HEK293 (cell line): ENCODE measurements around the gene HSBP1.

Experiments
- CTCF ChIA-PET: fragments of 350-600 bp; formaldehyde crosslinking; extraction: SDS; loops from one replicate; lab custom pipeline; 2021; ENCODE audit warnings: antibody characterized with exemption; lab: Yijun Ruan, JAX
- POLR2A ChIA-PET: fragments of 300-600 bp; formaldehyde crosslinking; extraction: SDS; loops from one replicate; lab custom pipeline; 2020; ENCODE audit warnings: antibody characterized with exemption, inconsistent platforms; lab: Yijun Ruan, JAX
- H3K27ac ChIP-seq: fragments of 200-500 bp; sonication (Bioruptor generic); 2 replicates; pipeline ENCODE4 v1.5.1; 2014; ENCODE audit warnings: low read depth, low read length, control low read depth, inconsistent platforms; ENCODE audit errors: extremely low read depth
- H3K36me3 ChIP-seq, 2 experiments: fragments of 200-500 bp in 1 of 2; sonication (Bioruptor generic) in 1 of 2; 1 replicate in 1 of 2; 2 replicates in 1 of 2; pipeline ENCODE4 v1.5.1; 2014 to 2017; ENCODE audit warnings: inconsistent platforms in 2 of 2, low read length in 2 of 2; ENCODE audit not compliant: control insufficient read depth in 2 of 2, insufficient read depth in 1 of 2
- H3K4me1 ChIP-seq: fragments of 200-500 bp; sonication (Bioruptor generic); 2 replicates; pipeline ENCODE4 v1.5.1; 2014; ENCODE audit warnings: mild to moderate bottlenecking, low read length, inconsistent platforms; ENCODE audit not compliant: control insufficient read depth, insufficient read depth
- H3K4me3 ChIP-seq: 2 replicates; pipeline ENCODE4 v1.5.1; 2011; ENCODE audit warnings: low read depth, mild to moderate bottlenecking, control low read depth, low read length, moderate library complexity
- H3K9me3 ChIP-seq: fragments of 200-500 bp; sonication (Bioruptor generic); 2 replicates; pipeline ENCODE4 v1.5.1; 2014; ENCODE audit warnings: low read depth, low read length, inconsistent platforms; ENCODE audit not compliant: control insufficient read depth, insufficient read depth
- BCL11A ChIP-seq: fragments of 450-650 bp; formaldehyde crosslinking; IDR thresholded peaks from 2 replicates; pipeline ENCODE4 v1.5.1; 2016; ENCODE audit warnings: low read depth, missing biosample characterization, missing genetic modification characterization
- FEZF1 ChIP-seq: fragments of 450-650 bp; formaldehyde crosslinking; IDR thresholded peaks from 2 replicates; pipeline ENCODE4 v1.5.1; 2016; ENCODE audit warnings: missing biosample characterization, missing genetic modification characterization
- GLI4 ChIP-seq: fragments of 450-650 bp; formaldehyde crosslinking; IDR thresholded peaks from 2 replicates; pipeline ENCODE4 v1.5.1; 2016; ENCODE audit warnings: missing biosample characterization, missing genetic modification characterization
- KLF1 ChIP-seq: fragments of 450-650 bp; formaldehyde crosslinking; IDR thresholded peaks from 2 replicates; pipeline ENCODE4 v1.5.1; 2016; ENCODE audit warnings: missing biosample characterization, missing genetic modification characterization
- KLF8 ChIP-seq: fragments of 450-650 bp; formaldehyde crosslinking; IDR thresholded peaks from 2 replicates; pipeline ENCODE4 v1.5.1; 2016; ENCODE audit warnings: missing biosample characterization, missing genetic modification characterization
- REST ChIP-seq: fragments of 450-650 bp; formaldehyde crosslinking; IDR thresholded peaks from 2 replicates; pipeline ENCODE4 v1.5.1; 2016; ENCODE audit warnings: missing biosample characterization, missing genetic modification characterization
- ZBTB17 ChIP-seq: fragments of 450-650 bp; formaldehyde crosslinking; IDR thresholded peaks from 2 replicates; pipeline ENCODE4 v1.5.1; 2016; ENCODE audit warnings: missing biosample characterization, missing genetic modification characterization
- ZNF10 ChIP-seq: fragments of 450-650 bp; formaldehyde crosslinking; IDR thresholded peaks from 2 replicates; pipeline ENCODE4 v1.5.1; 2017; ENCODE audit warnings: missing biosample characterization, missing genetic modification characterization
- ZNF121 ChIP-seq: fragments of 450-650 bp; formaldehyde crosslinking; IDR thresholded peaks from 2 replicates; pipeline ENCODE4 v1.5.1; 2016; ENCODE audit warnings: missing biosample characterization, missing genetic modification characterization
- ZNF174 ChIP-seq: fragments of 450-650 bp; formaldehyde crosslinking; IDR thresholded peaks from 2 replicates; pipeline ENCODE4 v1.5.0; 2017; ENCODE audit warnings: missing biosample characterization, mild to moderate bottlenecking, missing genetic modification characterization
- ZNF292 ChIP-seq: fragments of 450-650 bp; formaldehyde crosslinking; IDR thresholded peaks from 2 replicates; pipeline ENCODE4 v1.5.1; 2016; ENCODE audit warnings: low read depth, missing biosample characterization, missing genetic modification characterization, borderline replicate concordance
- ZNF660 ChIP-seq: fragments of 450-650 bp; IDR thresholded peaks from 2 replicates; pipeline ENCODE4 v1.5.1; 2018; ENCODE audit warnings: missing biosample characterization, mild to moderate bottlenecking, missing genetic modification characterization
- ZNF707 ChIP-seq: fragments of 450-650 bp; formaldehyde crosslinking; IDR thresholded peaks from 2 replicates; pipeline ENCODE4 v1.5.1; 2016; ENCODE audit warnings: missing biosample characterization, missing genetic modification characterization
- ZNF747 ChIP-seq: fragments of 450-650 bp; formaldehyde crosslinking; IDR thresholded peaks from 2 replicates; pipeline ENCODE4 v1.5.1; 2016; ENCODE audit warnings: missing biosample characterization, missing genetic modification characterization
- ZNF768 ChIP-seq: fragments of 450-650 bp; formaldehyde crosslinking; IDR thresholded peaks from 2 replicates; pipeline ENCODE4 v1.5.1; 2018; ENCODE audit warnings: missing biosample characterization, mild to moderate bottlenecking, missing genetic modification characterization
- ZNF830 ChIP-seq: fragments of 450-650 bp; IDR thresholded peaks from 2 replicates; pipeline ENCODE4 v1.5.0; 2018; ENCODE audit warnings: missing biosample characterization, missing genetic modification characterization, low read depth, mild to moderate bottlenecking, moderate library complexity
- ZSCAN30 ChIP-seq: fragments of 450-650 bp; IDR thresholded peaks from 2 replicates; pipeline ENCODE4 v1.5.1; 2018; ENCODE audit warnings: missing biosample characterization, mild to moderate bottlenecking, missing genetic modification characterization, moderate library complexity
- TF ChIP-seq, protein P1 (sequence below): fragments of 450-650 bp; formaldehyde crosslinking; IDR thresholded peaks from 2 replicates; pipeline ENCODE4 v1.5.1; 2016; ENCODE audit warnings: missing biosample characterization, missing genetic modification characterization
- TF ChIP-seq, protein P2 (sequence below): fragments of 450-650 bp; formaldehyde crosslinking; IDR thresholded peaks from 2 replicates; pipeline ENCODE4 v1.5.1; 2017; ENCODE audit warnings: missing biosample characterization, missing genetic modification characterization

The HSBP1 gene

GRCh38 chr16:83830091-83830768 is 22.5 kb downstream of the HSBP1 start (continued):
- TF ChIP-seq GLI4 (tag by site-specific recombination) (no peak), ZNF292 (tag by site-specific recombination) (no peak)

- ChIA-PET POLR2A (no interaction called here), CTCF (no interaction called here)
- no peaks in the 10 kb centered on the region; the same call in 1 of the 2 replicates for H3K4me1 ChIP-seq
- H3K27ac ChIP-seq = no peak overlapping the region
- TF ChIP-seq ZNF660 (tag by site-specific recombination) (no peak), ZNF707 (tag by site-specific recombination) (no peak), KLF1 (tag by site-specific recombination) (no peak), ZNF10 (tag by site-specific recombination) (no peak), ZNF174 (tag by site-specific recombination) (no peak), ZNF830 (tag by site-specific recombination) (no peak), ZNF768 (tag by site-specific recombination) (0 out of 2 replicates have a peak, but pooled peaks have one; percentile 45)
- TF ChIP-seq, protein P1, sequence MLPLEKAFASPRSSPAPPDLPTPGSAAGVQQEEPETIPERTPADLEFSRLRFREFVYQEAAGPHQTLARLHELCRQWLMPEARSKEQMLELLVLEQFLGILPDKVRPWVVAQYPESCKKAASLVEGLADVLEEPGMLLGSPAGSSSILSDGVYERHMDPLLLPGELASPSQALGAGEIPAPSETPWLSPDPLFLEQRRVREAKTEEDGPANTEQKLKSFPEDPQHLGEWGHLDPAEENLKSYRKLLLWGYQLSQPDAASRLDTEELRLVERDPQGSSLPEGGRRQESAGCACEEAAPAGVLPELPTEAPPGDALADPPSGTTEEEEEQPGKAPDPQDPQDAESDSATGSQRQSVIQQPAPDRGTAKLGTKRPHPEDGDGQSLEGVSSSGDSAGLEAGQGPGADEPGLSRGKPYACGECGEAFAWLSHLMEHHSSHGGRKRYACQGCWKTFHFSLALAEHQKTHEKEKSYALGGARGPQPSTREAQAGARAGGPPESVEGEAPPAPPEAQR (tag by site-specific recombination) = no peak
- no peak overlapping the region for H3K4me3 ChIP-seq
- H3K9me3 ChIP-seq = no peaks in the 10 kb centered on the region
- no peaks in the 10 kb centered on the region for H3K36me3 ChIP-seq
Measured at GRCh38 chr16:83830769-83831455, 23.1 kb downstream of the HSBP1 start.

- CTCF ChIA-PET = no interaction called here
- POLR2A ChIA-PET = no interaction called here
- H3K4me1 ChIP-seq = no peaks in the 10 kb centered on the region; the same call in 1 of the 2 replicates
- no peaks in the 10 kb centered on the region for H3K36me3 ChIP-seq
- H3K27ac ChIP-seq = no peak overlapping the region
- no peak overlapping the region for H3K4me3 ChIP-seq
- H3K9me3 ChIP-seq = no peaks in the 10 kb centered on the region
- TF ChIP-seq ZSCAN30 (tag by site-specific recombination) = no peak
- no peak for TF ChIP-seq ZNF747
- TF ChIP-seq ZNF292 (tag by site-specific recombination) = no peak
- no peak for TF ChIP-seq REST (tag by site-specific recombination)
- no peak for TF ChIP-seq FEZF1
- no peak for TF ChIP-seq ZNF121 (tag by site-specific recombination)
- no peak for TF ChIP-seq ZBTB17
- TF ChIP-seq BCL11A = no peak
- TF ChIP-seq, protein P2, sequence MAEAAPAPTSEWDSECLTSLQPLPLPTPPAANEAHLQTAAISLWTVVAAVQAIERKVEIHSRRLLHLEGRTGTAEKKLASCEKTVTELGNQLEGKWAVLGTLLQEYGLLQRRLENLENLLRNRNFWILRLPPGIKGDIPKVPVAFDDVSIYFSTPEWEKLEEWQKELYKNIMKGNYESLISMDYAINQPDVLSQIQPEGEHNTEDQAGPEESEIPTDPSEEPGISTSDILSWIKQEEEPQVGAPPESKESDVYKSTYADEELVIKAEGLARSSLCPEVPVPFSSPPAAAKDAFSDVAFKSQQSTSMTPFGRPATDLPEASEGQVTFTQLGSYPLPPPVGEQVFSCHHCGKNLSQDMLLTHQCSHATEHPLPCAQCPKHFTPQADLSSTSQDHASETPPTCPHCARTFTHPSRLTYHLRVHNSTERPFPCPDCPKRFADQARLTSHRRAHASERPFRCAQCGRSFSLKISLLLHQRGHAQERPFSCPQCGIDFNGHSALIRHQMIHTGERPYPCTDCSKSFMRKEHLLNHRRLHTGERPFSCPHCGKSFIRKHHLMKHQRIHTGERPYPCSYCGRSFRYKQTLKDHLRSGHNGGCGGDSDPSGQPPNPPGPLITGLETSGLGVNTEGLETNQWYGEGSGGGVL = no peak
- no peak for TF ChIP-seq KLF8 (tag by site-specific recombination)
Measured at GRCh38 chr16:83831456-83831987, 23.7 kb downstream of the HSBP1 start.
